B cell (primary cell): ENCODE data around the gene C6orf47.

ENCODE experiments used
- CTCF ChIP-seq: fragments of 200-600 bp; IDR thresholded peaks from one replicate; pipeline ENCODE4 v1.8.0; 2022; ENCODE audit warnings: antibody characterized with exemption, mild to moderate bottlenecking
- EZH2 ChIP-seq: IDR thresholded peaks from 2 replicates; pipeline ENCODE4 v1.6.1; 2012; ENCODE audit warnings: borderline replicate concordance, low read depth, mild to moderate bottlenecking, moderate library complexity, low read length; ENCODE audit not compliant: insufficient read depth, poor library complexity, severe bottlenecking

- TF ChIP-seq CTCF = no peak
- TF ChIP-seq EZH2 = no peak
Measured at GRCh38 chr6:31632279-31632946, 28.2 kb downstream of the C6orf47 start.
